ENCODE data around the gene PTGR3. TPM values are rescaled to one million over a fixed set of nuclear protein-coding genes. Genes with fewer than 3 reads are reported as not detected.

Gene PTGR3
- total RNA-seq, 1 experiment from 2014 or later = 13.8 TPM

- TF ChIP-seq ZNF281 (CRISPR knock-in tag; IDR thresholded peaks at IDR 0.05) (no peak), ZNF138 (CRISPR knock-in tag; conservative IDR thresholded peaks at IDR 0.05) (no peak), PRRX2 (CRISPR knock-in tag; IDR thresholded peaks at IDR 0.05) (no peak), ZNF425 (CRISPR knock-in tag; conservative IDR thresholded peaks at IDR 0.05) (no peak), AFF4 (CRISPR knock-in tag; IDR thresholded peaks at IDR 0.05; ENCODE audit: borderline replicate concordance) (no peak)
Measured at GRCh38 chr18:75164479-75164878, 44.5 kb downstream of the PTGR3 start (continued).

- DNase-seq (ENCODE audit: low spot score) = no peak
- POLR2A ChIA-PET = no interaction called here
- no peak for ATAC-seq
- Mint-ChIP-seq H3K36me3 (no peaks in the 10 kb centered on the region), H3K27me3 (ENCODE audit: low read depth) (no peaks in the 10 kb centered on the region), H3K4me3 (no peak overlapping the region), H3K4me1 (peaks cover 16% of the 10 kb centered on the region), H3K27ac (no peak overlapping the region), H3K9me3 (no peaks in the 10 kb centered on the region)
- CTCF ChIA-PET = no interaction called here
- TF ChIP-seq RELA (CRISPR knock-in tag; IDR thresholded peaks at IDR 0.05; ENCODE audit: borderline replicate concordance) (no peak), TP53 (CRISPR knock-in tag; IDR thresholded peaks at IDR 0.05) (no peak), ZNF423 (CRISPR knock-in tag; IDR thresholded peaks at IDR 0.05) (no peak), TCF7 (CRISPR knock-in tag; IDR thresholded peaks at IDR 0.05; ENCODE audit: low read depth) (no peak), ZNF219 (CRISPR knock-in tag; IDR thresholded peaks at IDR 0.05; ENCODE audit: borderline replicate concordance) (no peak), MYBL2 (CRISPR knock-in tag; IDR thresholded peaks at IDR 0.05) (no peak)
Measured at GRCh38 chr18:75163736-75164135, 45.2 kb downstream of the PTGR3 start.

- POLR2A ChIA-PET = no interaction called here
- no peaks in the 10 kb centered on the region for H3K9me3 Mint-ChIP-seq
- CTCF ChIA-PET = no interaction called here
- no peak for DNase-seq (ENCODE audit: low spot score)
- H3K36me3 Mint-ChIP-seq = no peaks in the 10 kb centered on the region
- H3K27me3 Mint-ChIP-seq (ENCODE audit: low read depth) = no peaks in the 10 kb centered on the region
- peaks cover 16% of the 10 kb centered on the region for H3K4me1 Mint-ChIP-seq
- H3K27ac Mint-ChIP-seq = no peak overlapping the region
- no peak for ATAC-seq
- H3K4me3 Mint-ChIP-seq = no peak overlapping the region
- TF ChIP-seq AFF4 (CRISPR knock-in tag; IDR thresholded peaks at IDR 0.05; ENCODE audit: borderline replicate concordance) (no peak), JAZF1 (CRISPR knock-in tag; IDR thresholded peaks at IDR 0.05) (no peak), SOX15 (CRISPR knock-in tag; IDR thresholded peaks at IDR 0.05) (no peak), E2F5 (CRISPR knock-in tag; IDR thresholded peaks at IDR 0.05) (no peak), NFATC4 (CRISPR knock-in tag; IDR thresholded peaks at IDR 0.05) (no peak), CBFB (CRISPR knock-in tag; IDR thresholded peaks at IDR 0.05; ENCODE audit: low read depth) (no peak), GABPB1 (CRISPR knock-in tag; IDR thresholded peaks at IDR 0.05) (no peak), AR (CRISPR knock-in tag; IDR thresholded peaks at IDR 0.05) (no peak)
Measured at GRCh38 chr18:75162978-75163377, 46.0 kb downstream of the PTGR3 start.

Data from WTC11 (cell line).